GM23248 (cell line): ENCODE results near the gene TGM6.

Source experiments
- EZH2 ChIP-seq: fragments of 200-600 bp; sonication (generic); IDR thresholded peaks from 2 replicates; pipeline ENCODE4 v1.6.1; 2018; ENCODE audit warnings: antibody characterized with exemption, mild to moderate bottlenecking; ENCODE audit not compliant: insufficient read depth, poor library complexity, severe bottlenecking
- EZH2phosphoT487 ChIP-seq: fragments of 200-600 bp; sonication (generic); IDR thresholded peaks from 2 replicates; pipeline ENCODE4 v1.6.1; 2018; ENCODE audit warnings: antibody characterized with exemption, moderate library complexity, mild to moderate bottlenecking, low read depth; ENCODE audit not compliant: insufficient read depth

DNA sequence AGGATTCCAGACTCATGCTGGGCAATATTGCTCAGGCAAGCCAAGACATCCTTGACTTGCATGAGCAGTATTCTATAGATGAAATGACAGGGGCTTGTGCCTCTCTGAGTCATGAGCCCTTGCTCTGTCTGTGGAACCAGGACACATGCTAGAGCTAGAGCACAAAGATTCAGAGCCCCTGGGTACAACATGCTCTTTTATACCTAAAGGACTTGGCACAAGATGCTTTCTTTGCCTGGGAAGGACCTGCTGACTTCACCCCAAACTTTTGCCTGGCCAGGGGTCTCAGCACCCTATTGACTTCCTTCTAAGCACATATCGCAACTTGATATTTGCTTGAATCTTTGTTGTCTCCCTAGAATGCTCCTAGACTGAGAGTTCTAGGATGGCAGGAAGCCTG is 27.4 kb downstream of the TGM6 start:
- TF ChIP-seq EZH2 = no peak
- no peak for TF ChIP-seq EZH2phosphoT487
